ENCODE data around the gene AMDHD2. TPM values are rescaled to one million over a fixed set of nuclear protein-coding genes. Genes with fewer than 3 reads are reported as not detected.

Gene AMDHD2
- total and polyA plus RNA-seq, 2 of the 13 experiments (the other 11 are each of a cell fraction or from before 2014, with no cell fraction given) = 33.5 to 39.1 TPM

DNA sequence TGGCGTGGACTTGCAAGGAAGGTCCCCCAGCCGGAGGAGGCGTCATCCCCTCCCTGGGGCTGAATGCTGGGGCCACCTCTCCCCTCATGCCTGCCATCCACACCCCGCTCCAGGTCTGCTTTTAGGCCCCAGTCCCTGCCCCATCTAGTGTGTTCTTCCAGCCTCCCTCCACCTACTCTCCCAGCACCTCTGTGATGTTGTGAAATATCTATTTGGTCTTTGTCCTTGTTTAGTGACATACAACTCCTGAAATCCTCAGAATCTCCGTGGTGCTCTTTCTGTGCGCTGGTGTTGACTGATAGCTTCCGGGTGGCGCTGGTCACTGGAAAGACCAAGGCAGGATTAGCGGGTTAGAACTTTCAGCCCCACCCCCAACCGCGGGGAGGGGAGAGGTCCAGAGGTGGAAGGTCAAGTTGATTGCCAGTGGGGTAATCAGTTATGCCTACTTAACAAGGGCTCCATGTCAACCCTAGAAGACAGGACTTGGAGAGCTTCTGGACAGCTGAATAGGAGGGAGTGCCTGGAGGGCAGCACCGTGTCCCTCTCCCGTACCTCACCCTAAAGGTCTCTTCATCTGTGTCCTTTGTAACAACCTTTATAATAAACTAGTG lies 35.2 kb upstream of the AMDHD2 start (continued):
- TF ChIP-seq CHD4 (IDR thresholded peaks at IDR 0.05; ENCODE audit: borderline replicate concordance, low read length) (no peak), BCL6 (CRISPR knock-in tag; IDR thresholded peaks at IDR 0.05) (peak; percentile 94), FLYWCH1 (CRISPR knock-in tag; IDR thresholded peaks at IDR 0.05) (no peak), LCORL (IDR thresholded peaks at IDR 0.05) (no peak), LCORL (CRISPR knock-in tag; IDR thresholded peaks at IDR 0.05) (peak; percentile 89), PLSCR1 (CRISPR knock-in tag; IDR thresholded peaks at IDR 0.05; ENCODE audit: borderline replicate concordance) (no peak), U2AF2 (IDR thresholded peaks at IDR 0.05; ENCODE audit: low read depth, low read length) (no peak), ZNF331 (CRISPR knock-in tag; IDR thresholded peaks at IDR 0.05) (peak; percentile 71; the same call in 1 of the 2 replicates), MAFF (IDR thresholded peaks at IDR 0.05; ENCODE audit: low read depth, low read length) (no peak), KLF12 (CRISPR knock-in tag; IDR thresholded peaks at IDR 0.05; ENCODE audit: borderline replicate concordance) (peak; percentile 61; the same call in 1 of the 2 replicates), ZNF136 (CRISPR knock-in tag; IDR thresholded peaks at IDR 0.05; ENCODE audit: low read depth) (no peak), ZNF746 (CRISPR knock-in tag; IDR thresholded peaks at IDR 0.05) (no peak), ZSCAN20 (CRISPR knock-in tag; IDR thresholded peaks at IDR 0.05; ENCODE audit: borderline replicate concordance) (0 out of 2 replicates have a peak, but pooled peaks have one; percentile 42)
- TF ChIP-seq, protein P1, sequence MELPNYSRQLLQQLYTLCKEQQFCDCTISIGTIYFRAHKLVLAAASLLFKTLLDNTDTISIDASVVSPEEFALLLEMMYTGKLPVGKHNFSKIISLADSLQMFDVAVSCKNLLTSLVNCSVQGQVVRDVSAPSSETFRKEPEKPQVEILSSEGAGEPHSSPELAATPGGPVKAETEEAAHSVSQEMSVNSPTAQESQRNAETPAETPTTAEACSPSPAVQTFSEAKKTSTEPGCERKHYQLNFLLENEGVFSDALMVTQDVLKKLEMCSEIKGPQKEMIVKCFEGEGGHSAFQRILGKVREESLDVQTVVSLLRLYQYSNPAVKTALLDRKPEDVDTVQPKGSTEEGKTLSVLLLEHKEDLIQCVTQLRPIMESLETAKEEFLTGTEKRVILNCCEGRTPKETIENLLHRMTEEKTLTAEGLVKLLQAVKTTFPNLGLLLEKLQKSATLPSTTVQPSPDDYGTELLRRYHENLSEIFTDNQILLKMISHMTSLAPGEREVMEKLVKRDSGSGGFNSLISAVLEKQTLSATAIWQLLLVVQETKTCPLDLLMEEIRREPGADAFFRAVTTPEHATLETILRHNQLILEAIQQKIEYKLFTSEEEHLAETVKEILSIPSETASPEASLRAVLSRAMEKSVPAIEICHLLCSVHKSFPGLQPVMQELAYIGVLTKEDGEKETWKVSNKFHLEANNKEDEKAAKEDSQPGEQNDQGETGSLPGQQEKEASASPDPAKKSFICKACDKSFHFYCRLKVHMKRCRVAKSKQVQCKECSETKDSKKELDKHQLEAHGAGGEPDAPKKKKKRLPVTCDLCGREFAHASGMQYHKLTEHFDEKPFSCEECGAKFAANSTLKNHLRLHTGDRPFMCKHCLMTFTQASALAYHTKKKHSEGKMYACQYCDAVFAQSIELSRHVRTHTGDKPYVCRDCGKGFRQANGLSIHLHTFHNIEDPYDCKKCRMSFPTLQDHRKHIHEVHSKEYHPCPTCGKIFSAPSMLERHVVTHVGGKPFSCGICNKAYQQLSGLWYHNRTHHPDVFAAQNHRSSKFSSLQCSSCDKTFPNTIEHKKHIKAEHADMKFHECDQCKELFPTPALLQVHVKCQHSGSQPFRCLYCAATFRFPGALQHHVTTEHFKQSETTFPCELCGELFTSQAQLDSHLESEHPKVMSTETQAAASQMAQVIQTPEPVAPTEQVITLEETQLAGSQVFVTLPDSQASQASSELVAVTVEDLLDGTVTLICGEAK (IDR thresholded peaks at IDR 0.05) = no peak
- TF ChIP-seq, protein P1 (CRISPR knock-in tag; IDR thresholded peaks at IDR 0.05) = no peak
- TF ChIP-seq, protein P2, sequence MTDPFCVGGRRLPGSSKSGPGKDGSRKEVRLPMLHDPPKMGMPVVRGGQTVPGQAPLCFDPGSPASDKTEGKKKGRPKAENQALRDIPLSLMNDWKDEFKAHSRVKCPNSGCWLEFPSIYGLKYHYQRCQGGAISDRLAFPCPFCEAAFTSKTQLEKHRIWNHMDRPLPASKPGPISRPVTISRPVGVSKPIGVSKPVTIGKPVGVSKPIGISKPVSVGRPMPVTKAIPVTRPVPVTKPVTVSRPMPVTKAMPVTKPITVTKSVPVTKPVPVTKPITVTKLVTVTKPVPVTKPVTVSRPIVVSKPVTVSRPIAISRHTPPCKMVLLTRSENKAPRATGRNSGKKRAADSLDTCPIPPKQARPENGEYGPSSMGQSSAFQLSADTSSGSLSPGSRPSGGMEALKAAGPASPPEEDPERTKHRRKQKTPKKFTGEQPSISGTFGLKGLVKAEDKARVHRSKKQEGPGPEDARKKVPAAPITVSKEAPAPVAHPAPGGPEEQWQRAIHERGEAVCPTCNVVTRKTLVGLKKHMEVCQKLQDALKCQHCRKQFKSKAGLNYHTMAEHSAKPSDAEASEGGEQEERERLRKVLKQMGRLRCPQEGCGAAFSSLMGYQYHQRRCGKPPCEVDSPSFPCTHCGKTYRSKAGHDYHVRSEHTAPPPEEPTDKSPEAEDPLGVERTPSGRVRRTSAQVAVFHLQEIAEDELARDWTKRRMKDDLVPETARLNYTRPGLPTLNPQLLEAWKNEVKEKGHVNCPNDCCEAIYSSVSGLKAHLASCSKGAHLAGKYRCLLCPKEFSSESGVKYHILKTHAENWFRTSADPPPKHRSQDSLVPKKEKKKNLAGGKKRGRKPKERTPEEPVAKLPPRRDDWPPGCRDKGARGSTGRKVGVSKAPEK (CRISPR knock-in tag; IDR thresholded peaks at IDR 0.05; ENCODE audit: borderline replicate concordance) = no peak
- TF ChIP-seq, protein P3, sequence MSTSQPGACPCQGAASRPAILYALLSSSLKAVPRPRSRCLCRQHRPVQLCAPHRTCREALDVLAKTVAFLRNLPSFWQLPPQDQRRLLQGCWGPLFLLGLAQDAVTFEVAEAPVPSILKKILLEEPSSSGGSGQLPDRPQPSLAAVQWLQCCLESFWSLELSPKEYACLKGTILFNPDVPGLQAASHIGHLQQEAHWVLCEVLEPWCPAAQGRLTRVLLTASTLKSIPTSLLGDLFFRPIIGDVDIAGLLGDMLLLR (CRISPR knock-in tag; IDR thresholded peaks at IDR 0.05) = no peak
